ENCODE data around the gene AK4. TPM values are rescaled to one million over a fixed set of nuclear protein-coding genes. Genes with fewer than 3 reads are reported as not detected.
"Not testable (repeated sequence)": the region's sequence is repeated elsewhere in the genome, so short reads cannot be mapped to it uniquely, and the experiment has no call there.

The AK4 gene
- total RNA-seq, 1 donor = 0.86 TPM

GRCh38 chr1:65233782-65234181 is 85.8 kb downstream of the AK4 start:
- TF ChIP-seq CTCF (IDR thresholded peaks at IDR 0.05; ENCODE audit: insufficient read depth, low read depth, low read length) = no peak
- no peak for DNase-seq (ENCODE audit: low read depth)
- H3K4me3 ChIP-seq (ENCODE audit: low read depth, low read length) = no peak overlapping the region

GRCh38 chr1:65235867-65236805 is 88.1 kb downstream of the AK4 start:
- peak; percentile 63 for DNase-seq (ENCODE audit: low read depth)

GRCh38 chr1:65237088-65237487 is 89.1 kb downstream of the AK4 start:
- not testable (repeated sequence) for DNase-seq (ENCODE audit: low read depth); H3K4me3 ChIP-seq (ENCODE audit: low read depth, low read length)

More at GRCh38 chr1:65235867-65236805, 88.1 kb downstream of the AK4 start:
- H3K4me3 ChIP-seq (ENCODE audit: low read depth, low read length) = no peak overlapping the region
- peak; percentile 62 for TF ChIP-seq CTCF (IDR thresholded peaks at IDR 0.05; ENCODE audit: insufficient read depth, low read depth, low read length)

- no peak overlapping the region for H3K4me3 ChIP-seq (ENCODE audit: low read depth, low read length)
- DNase-seq (ENCODE audit: low read depth) = no peak
- TF ChIP-seq CTCF (IDR thresholded peaks at IDR 0.05; ENCODE audit: insufficient read depth, low read depth, low read length) = no peak
Measured at GRCh38 chr1:65237503-65237902, 89.5 kb downstream of the AK4 start.

- DNase-seq (ENCODE audit: low read depth) = no peak
- no peak for TF ChIP-seq CTCF (IDR thresholded peaks at IDR 0.05; ENCODE audit: insufficient read depth, low read depth, low read length)
- H3K4me3 ChIP-seq (ENCODE audit: low read depth, low read length) = no peak overlapping the region
Measured at GRCh38 chr1:65238010-65238409, 90.0 kb downstream of the AK4 start.

- no peak overlapping the region for H3K4me3 ChIP-seq (ENCODE audit: low read depth, low read length)
- DNase-seq (ENCODE audit: low read depth) = no peak
- no peak for TF ChIP-seq CTCF (IDR thresholded peaks at IDR 0.05; ENCODE audit: insufficient read depth, low read depth, low read length)
Measured at GRCh38 chr1:65243491-65243890, 95.5 kb downstream of the AK4 start.

GRCh38 chr1:65245295-65245694 is 97.3 kb downstream of the AK4 start:
- H3K4me3 ChIP-seq (ENCODE audit: low read depth, low read length) = no peak overlapping the region
- no peak for TF ChIP-seq CTCF (IDR thresholded peaks at IDR 0.05; ENCODE audit: insufficient read depth, low read depth, low read length)
- DNase-seq (ENCODE audit: low read depth) = no peak

Measured in fibroblast of villous mesenchyme (primary cell).